ENCODE data around the gene PCDH9.
A peak's percentile ranks its signal among the peaks of the same experiment; 100 is the strongest.

Gene PCDH9

DNA sequence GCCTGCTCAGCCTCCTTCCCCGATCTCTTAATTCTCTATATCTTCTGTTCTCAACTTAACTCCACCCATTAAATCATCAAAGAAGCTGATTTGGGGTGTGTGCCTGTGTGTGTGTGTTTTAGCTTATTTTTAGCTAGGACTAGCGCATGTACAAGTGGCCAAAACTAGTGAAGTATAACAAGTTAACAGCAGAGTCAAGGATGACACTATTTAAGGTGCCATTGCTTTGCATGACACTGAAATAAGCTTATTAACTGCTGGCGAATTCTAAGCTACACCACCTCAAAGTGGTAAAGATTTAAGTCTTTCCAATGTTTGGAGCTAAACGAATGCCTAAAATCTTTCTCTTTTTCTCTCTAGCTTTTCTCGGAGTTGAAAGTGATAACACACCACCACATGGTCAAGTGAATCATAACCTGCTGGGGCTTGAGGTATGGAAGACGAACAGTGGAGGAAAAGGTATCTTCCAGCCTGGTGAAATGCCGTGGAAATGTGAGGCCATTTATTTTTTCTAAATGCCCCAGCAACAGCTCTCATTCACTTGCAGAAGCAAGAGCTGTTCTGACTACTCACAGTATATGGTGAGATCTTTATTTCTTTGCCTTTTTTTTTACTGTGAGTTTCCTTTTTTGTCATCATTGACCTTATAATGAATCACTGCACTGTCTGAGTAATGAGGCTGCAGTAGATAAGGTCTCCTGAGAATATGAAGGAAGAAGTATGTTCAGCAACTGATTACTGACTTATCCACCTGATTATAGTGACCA, 570.3 kb downstream of the PCDH9 start:
- no peak overlapping the region for H3K4me3 ChIP-seq (replicated peaks; ENCODE audit: low read depth, low read length)
- TF ChIP-seq, protein P1, sequence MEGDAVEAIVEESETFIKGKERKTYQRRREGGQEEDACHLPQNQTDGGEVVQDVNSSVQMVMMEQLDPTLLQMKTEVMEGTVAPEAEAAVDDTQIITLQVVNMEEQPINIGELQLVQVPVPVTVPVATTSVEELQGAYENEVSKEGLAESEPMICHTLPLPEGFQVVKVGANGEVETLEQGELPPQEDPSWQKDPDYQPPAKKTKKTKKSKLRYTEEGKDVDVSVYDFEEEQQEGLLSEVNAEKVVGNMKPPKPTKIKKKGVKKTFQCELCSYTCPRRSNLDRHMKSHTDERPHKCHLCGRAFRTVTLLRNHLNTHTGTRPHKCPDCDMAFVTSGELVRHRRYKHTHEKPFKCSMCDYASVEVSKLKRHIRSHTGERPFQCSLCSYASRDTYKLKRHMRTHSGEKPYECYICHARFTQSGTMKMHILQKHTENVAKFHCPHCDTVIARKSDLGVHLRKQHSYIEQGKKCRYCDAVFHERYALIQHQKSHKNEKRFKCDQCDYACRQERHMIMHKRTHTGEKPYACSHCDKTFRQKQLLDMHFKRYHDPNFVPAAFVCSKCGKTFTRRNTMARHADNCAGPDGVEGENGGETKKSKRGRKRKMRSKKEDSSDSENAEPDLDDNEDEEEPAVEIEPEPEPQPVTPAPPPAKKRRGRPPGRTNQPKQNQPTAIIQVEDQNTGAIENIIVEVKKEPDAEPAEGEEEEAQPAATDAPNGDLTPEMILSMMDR (IDR thresholded peaks at IDR 0.05; ENCODE audit: low read depth, low read length, missing control alignments) = no peak
- no peak for DNase-seq (ENCODE audit: extremely low read depth, low read depth)

DNA sequence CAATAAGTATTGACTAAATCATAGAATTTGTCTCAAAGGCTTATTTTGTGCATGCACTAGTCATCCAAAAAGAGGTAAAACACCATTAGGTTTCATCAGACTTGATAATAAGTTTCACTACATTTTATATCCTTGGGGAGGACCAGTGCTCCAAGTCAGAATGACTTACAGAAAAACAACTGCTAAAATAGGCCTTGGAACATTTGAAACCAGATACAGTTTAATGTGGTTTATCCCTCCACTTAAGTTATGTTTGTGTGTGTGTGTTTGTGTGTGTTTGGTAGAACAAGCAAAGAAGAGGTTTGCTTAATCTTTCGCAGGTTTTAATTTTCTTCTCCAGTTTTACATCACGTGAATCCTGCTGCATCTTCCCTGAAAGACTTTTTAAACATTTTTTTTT, 570.9 kb downstream of the PCDH9 start:
- DNase-seq (ENCODE audit: extremely low read depth, low read depth) = no peak
- TF ChIP-seq, protein P1 (IDR thresholded peaks at IDR 0.05; ENCODE audit: low read depth, low read length, missing control alignments) = no peak
- H3K4me3 ChIP-seq (replicated peaks; ENCODE audit: low read depth, low read length) = no peak overlapping the region

DNA sequence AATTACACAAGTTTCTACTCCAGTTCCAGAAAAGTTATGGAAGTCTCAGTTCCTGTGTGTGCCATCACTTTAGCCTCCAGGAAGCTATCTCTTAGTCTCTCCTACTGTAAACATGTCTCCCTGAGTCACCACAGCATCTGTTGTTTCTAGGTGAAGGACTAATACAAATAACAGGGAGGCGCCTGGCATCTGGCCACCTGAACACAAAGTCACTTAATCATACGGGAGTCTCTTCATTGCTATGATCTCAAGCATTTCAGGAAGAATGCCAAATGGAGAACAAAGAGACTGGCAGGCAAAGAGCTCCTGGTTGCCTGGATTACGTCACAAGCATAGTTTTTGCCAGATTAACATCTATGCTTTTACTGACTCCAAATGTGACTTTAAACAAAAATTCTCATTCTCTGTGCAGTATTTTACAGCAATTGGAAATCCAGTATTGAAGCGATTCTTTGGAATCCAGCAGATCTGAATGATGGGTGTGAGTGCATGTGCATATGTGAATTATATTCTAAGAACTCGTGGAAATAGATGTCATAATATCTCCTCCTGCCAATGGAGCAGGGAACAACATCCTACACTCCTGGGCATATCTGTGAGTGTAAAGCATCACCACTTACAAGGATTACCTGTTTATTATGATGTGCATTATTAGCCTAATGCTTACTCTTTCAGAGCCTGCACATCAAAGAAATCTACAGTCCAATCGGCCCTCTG, 572.8 kb downstream of the PCDH9 start:
- peak; percentile 93 for DNase-seq (ENCODE audit: extremely low read depth, low read depth)
- TF ChIP-seq, protein P1 (IDR thresholded peaks at IDR 0.05; ENCODE audit: low read depth, low read length, missing control alignments) = no peak
- no peak overlapping the region for H3K4me3 ChIP-seq (replicated peaks; ENCODE audit: low read depth, low read length)

DNA sequence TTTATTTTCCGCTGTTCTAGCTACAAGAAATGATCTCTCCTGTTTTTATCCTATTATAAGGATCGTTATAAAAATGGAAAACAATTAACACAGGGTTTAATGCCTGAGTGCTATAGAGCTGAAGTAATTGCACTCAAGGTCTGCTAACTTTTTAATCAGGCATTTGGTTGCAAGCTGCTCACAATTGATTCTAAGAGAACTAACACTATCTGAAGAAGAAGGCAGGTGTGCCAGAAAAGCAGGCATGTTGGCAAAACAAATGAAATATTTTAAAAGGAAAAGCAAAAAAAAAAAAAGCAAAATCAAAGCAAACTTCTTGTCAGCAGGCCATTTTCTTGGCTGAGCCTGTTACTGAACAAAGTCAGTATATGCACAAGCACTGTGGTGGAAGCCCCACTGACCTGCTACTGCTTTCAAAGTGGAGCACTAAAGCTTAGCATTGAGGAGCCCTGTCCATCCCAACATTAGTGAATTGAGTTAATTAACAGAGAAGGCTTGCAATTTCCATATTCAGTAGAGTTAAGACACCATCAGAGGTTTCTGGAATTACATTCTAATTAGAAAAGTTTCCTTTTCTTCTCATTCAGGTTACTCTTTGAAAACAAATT, 574.2 kb downstream of the PCDH9 start:
- TF ChIP-seq, protein P1 (IDR thresholded peaks at IDR 0.05; ENCODE audit: low read depth, low read length, missing control alignments) = no peak
- no peak overlapping the region for H3K4me3 ChIP-seq (replicated peaks; ENCODE audit: low read depth, low read length)
- no peak for DNase-seq (ENCODE audit: extremely low read depth, low read depth)

DNA sequence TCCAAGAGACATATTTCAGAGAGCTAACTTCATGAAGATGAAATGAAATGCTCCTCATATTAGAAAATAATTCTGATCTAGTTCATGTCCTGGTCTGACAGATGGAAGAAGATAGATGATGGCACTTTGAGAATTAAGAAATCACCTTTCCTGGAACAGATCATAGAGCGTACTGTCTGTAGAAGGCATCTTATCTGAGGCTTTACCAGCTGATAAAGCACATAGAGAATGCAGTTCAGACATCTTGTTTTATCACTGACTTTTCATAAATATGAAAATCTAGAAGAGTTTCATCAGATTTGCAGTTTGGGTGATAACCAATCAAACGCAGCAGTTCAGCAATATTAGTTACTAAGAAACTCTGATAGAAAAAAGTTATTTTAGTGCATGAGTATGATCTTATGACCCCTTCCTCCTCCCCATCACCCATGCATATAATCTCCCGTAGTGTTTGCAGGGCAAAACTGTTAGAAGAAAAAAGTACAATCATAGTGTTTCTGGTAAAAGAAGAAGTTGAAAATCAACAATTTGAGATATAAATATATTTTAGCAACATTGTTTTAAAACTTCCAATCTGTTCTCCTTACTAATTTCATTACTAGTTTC, 585.2 kb downstream of the PCDH9 start:
- no peak overlapping the region for H3K4me3 ChIP-seq (replicated peaks; ENCODE audit: low read depth, low read length)
- no peak for DNase-seq (ENCODE audit: extremely low read depth, low read depth)
- TF ChIP-seq, protein P1 (IDR thresholded peaks at IDR 0.05; ENCODE audit: low read depth, low read length, missing control alignments) = no peak

DNA sequence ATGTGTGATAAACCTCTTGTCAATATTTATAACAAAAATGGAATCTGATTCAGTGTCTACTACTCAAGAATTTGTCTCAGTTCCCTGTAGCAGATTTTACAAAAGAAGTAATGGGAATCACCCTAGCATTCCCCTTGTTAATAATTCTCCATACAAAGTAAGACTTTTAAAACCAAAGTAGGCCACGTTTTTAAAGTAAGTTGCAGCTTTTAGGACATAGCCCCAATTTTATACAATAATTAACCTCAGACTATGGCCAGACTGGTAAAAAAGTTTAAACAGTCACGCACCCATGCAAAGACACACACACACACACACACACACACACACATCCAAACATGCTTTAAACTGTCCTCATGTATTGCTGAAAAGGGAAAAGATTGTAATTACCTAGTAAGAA, 589.9 kb downstream of the PCDH9 start:
- TF ChIP-seq, protein P1 (IDR thresholded peaks at IDR 0.05; ENCODE audit: low read depth, low read length, missing control alignments) = no peak
- no peak for DNase-seq (ENCODE audit: extremely low read depth, low read depth)
- no peak overlapping the region for H3K4me3 ChIP-seq (replicated peaks; ENCODE audit: low read depth, low read length)

Data from HFF-Myc (cell line).